ENCODE measurements around the gene AHRR. TPM values are rescaled to one million over a fixed set of nuclear protein-coding genes. Genes with fewer than 3 reads are reported as not detected.

AHRR gene
- total RNA-seq, 1 donor from 2014 or later = 54.9 TPM

DNA sequence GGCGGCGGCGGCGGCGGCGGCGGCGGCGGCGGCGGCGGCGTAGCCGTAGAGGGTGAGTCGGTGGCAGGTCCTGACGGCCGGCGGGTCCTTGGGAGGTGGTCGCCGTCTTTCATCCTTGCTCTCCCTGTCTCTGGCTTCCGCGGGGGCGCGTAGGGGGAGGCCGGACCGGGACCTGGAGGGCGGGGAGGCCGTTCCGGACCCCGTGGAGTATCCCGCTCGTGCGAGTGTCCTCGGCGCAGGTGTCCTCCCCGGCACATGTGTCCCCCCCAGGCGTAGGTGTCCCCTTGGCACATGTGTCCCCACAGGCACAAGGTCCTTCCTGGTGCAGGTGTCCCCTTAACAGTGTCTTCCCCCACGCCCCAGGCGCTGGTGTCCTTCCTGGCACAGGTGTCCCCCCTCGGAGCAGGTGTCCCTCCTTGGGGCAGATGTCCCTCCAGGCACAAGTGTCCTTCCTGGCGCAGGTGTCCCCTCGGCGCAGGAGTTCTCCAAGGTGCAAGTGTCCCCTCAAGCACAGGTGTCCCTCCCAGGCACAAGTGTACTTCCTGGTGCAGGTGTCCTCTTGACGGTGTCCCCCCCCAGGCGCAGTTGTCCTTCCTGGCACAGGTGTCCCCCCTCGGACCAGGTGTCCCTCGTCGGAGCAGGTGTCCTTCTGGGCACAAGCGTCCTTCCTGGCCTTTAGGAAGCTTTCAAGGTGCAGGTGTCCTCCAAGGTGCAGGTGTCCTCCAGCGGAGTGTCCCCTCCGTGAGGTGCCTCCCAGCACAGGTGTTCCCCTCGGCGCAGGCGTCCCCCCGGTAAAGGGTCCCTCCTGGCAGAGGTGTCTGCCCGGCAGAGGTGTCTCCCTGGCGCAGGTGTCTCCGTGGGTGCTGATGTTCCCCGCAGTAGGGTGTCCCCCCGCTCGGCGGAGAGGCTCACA, 122.0 kb downstream of the AHRR start:
- H3K4me1 Mint-ChIP-seq (ENCODE audit: unreplicated experiment) = peaks cover 40% of the 10 kb centered on the region
- TF ChIP-seq, protein P1, sequence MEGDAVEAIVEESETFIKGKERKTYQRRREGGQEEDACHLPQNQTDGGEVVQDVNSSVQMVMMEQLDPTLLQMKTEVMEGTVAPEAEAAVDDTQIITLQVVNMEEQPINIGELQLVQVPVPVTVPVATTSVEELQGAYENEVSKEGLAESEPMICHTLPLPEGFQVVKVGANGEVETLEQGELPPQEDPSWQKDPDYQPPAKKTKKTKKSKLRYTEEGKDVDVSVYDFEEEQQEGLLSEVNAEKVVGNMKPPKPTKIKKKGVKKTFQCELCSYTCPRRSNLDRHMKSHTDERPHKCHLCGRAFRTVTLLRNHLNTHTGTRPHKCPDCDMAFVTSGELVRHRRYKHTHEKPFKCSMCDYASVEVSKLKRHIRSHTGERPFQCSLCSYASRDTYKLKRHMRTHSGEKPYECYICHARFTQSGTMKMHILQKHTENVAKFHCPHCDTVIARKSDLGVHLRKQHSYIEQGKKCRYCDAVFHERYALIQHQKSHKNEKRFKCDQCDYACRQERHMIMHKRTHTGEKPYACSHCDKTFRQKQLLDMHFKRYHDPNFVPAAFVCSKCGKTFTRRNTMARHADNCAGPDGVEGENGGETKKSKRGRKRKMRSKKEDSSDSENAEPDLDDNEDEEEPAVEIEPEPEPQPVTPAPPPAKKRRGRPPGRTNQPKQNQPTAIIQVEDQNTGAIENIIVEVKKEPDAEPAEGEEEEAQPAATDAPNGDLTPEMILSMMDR (IDR thresholded peaks at IDR 0.05) = no peak
- H3K27me3 Mint-ChIP-seq (ENCODE audit: unreplicated experiment) = no peaks in the 10 kb centered on the region
- no peak for DNase-seq (ENCODE audit: extremely low spot score, unreplicated experiment)
- no peaks in the 10 kb centered on the region for H3K9me3 Mint-ChIP-seq (ENCODE audit: unreplicated experiment)
- H3K27ac Mint-ChIP-seq (ENCODE audit: unreplicated experiment) = peak overlapping the region; percentile 62
- H3K36me3 Mint-ChIP-seq (ENCODE audit: unreplicated experiment) = peaks cover 18% of the 10 kb centered on the region
- peak overlapping the region; percentile 95 for H3K4me3 Mint-ChIP-seq (ENCODE audit: unreplicated experiment)

DNA sequence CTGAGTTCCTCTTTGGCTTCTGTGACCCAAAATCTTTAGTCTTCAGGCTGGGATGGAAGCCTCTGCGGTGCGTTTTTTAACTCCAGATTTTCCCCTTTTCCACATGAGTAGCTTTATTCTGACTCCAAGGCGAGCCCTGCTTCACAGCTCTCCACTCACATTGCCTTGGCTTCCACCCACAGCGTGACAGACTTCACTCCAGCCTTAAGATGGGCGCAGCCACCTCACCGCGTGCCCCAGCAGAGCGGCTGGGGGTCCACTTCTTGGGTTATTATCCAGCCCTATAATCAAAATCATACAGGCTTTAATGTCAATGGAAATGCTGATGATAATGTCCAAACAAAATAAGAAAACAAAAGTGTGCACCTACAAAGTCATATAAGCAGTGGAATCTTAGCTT, 122.7 kb downstream of the AHRR start:
- Mint-ChIP-seq H3K4me1 (ENCODE audit: unreplicated experiment) (peaks cover 40% of the 10 kb centered on the region), H3K27ac (ENCODE audit: unreplicated experiment) (peak overlapping the region; percentile 55), H3K9me3 (ENCODE audit: unreplicated experiment) (no peaks in the 10 kb centered on the region), H3K36me3 (ENCODE audit: unreplicated experiment) (peaks cover 24% of the 10 kb centered on the region), H3K4me3 (ENCODE audit: unreplicated experiment) (peak overlapping the region; percentile 95), H3K27me3 (ENCODE audit: unreplicated experiment) (no peaks in the 10 kb centered on the region)
- no peak for DNase-seq (ENCODE audit: extremely low spot score, unreplicated experiment)
- TF ChIP-seq, protein P1 (IDR thresholded peaks at IDR 0.05) = no peak

DNA sequence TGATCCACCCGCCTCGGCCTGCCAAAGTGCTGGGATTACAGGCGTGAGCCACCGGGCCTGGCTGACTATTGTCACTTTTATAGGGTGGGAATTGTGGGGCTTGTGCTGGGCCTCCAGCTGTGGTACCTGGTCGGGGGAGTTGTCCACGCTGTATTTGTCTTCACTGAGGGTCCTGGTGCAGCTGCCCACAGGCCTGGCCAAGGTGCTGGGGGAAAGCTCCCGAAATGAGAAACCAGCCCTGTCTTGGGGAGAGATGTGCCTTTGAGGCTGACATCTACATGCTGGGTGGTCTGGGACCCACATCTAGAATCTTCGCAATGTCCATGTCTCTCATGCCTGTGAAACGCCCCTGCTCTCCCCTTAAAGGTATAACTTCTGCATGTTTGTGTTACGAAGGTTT, 124.1 kb downstream of the AHRR start:
- Mint-ChIP-seq H3K27ac (ENCODE audit: unreplicated experiment) (no peak overlapping the region), H3K36me3 (ENCODE audit: unreplicated experiment) (peaks cover 37% of the 10 kb centered on the region), H3K9me3 (ENCODE audit: unreplicated experiment) (peaks cover under 1% of the 10 kb centered on the region), H3K27me3 (ENCODE audit: unreplicated experiment) (no peaks in the 10 kb centered on the region), H3K4me1 (ENCODE audit: unreplicated experiment) (peaks cover 39% of the 10 kb centered on the region), H3K4me3 (ENCODE audit: unreplicated experiment) (no peak overlapping the region)
- TF ChIP-seq, protein P1 (IDR thresholded peaks at IDR 0.05) = no peak
- no peak for DNase-seq (ENCODE audit: extremely low spot score, unreplicated experiment)

GRCh38 chr5:446066-446882, 124.8 kb downstream of the AHRR start:
- Mint-ChIP-seq H3K9me3 (ENCODE audit: unreplicated experiment) (peaks cover 7% of the 10 kb centered on the region), H3K27ac (ENCODE audit: unreplicated experiment) (peak overlapping the region; percentile 57), H3K27me3 (ENCODE audit: unreplicated experiment) (no peaks in the 10 kb centered on the region), H3K36me3 (ENCODE audit: unreplicated experiment) (peaks cover 44% of the 10 kb centered on the region), H3K4me1 (ENCODE audit: unreplicated experiment) (peaks cover 34% of the 10 kb centered on the region), H3K4me3 (ENCODE audit: unreplicated experiment) (no peak overlapping the region)
- TF ChIP-seq, protein P1 (IDR thresholded peaks at IDR 0.05) = no peak
- DNase-seq (ENCODE audit: extremely low spot score, unreplicated experiment) = no peak

- peak overlapping the region; percentile 57 for H3K27ac Mint-ChIP-seq (ENCODE audit: unreplicated experiment)
- peaks cover 30% of the 10 kb centered on the region for H3K4me1 Mint-ChIP-seq (ENCODE audit: unreplicated experiment)
- peaks cover 13% of the 10 kb centered on the region for H3K9me3 Mint-ChIP-seq (ENCODE audit: unreplicated experiment)
- peaks cover 50% of the 10 kb centered on the region for H3K36me3 Mint-ChIP-seq (ENCODE audit: unreplicated experiment)
- H3K27me3 Mint-ChIP-seq (ENCODE audit: unreplicated experiment) = no peaks in the 10 kb centered on the region
- TF ChIP-seq, protein P1 (IDR thresholded peaks at IDR 0.05) = peak; percentile 67
- H3K4me3 Mint-ChIP-seq (ENCODE audit: unreplicated experiment) = no peak overlapping the region
- no peak for DNase-seq (ENCODE audit: extremely low spot score, unreplicated experiment)
Measured at GRCh38 chr5:446883-447263, 125.4 kb downstream of the AHRR start.

Data from osteocyte (in vitro differentiated cells).